A673 (cell line): Measurements from ENCODE around the gene FNDC3B. TPM values are rescaled to one million over a fixed set of nuclear protein-coding genes. Genes with fewer than 3 reads are reported as not detected.

Experiments used
- BruUV-seq: library from RNA; stranded (reverse); fragments of 400-500 nt; replicated peaks from 2 replicates; lab custom pipeline; 2021; lab: Mats Ljungman, UMichigan
- CTCF ChIA-PET: fragments of 300-600 bp; sonication (Branson Sonifier 250); formaldehyde crosslinking; loops from one replicate; lab custom pipeline; 2022; ENCODE audit warnings: antibody characterized with exemption; lab: Charles Lee
- POLR2A ChIA-PET: fragments of 300-600 bp; sonication (Branson Sonifier 250); formaldehyde crosslinking; loops from one replicate; lab custom pipeline; 2022; ENCODE audit warnings: antibody characterized with exemption; ENCODE audit not compliant: low non-redundant PET; lab: Charles Lee
- DNase-seq: peaks from one replicate; pipeline ENCODE4 v3.0.0-alpha.2; 2015; ENCODE audit warnings: low spot score
- H3K27ac ChIP-seq: fragments of 200-600 bp; sonication (generic); 2 replicates; pipeline ENCODE4 v1.5.1; 2016; ENCODE audit warnings: mixed run types, low read depth, mild to moderate bottlenecking, mixed read lengths, antibody characterized with exemption, low read length; ENCODE audit not compliant: poor library complexity, severe bottlenecking
- H3K27me3 ChIP-seq: fragments of 200-600 bp; sonication (generic); replicated peaks from 2 replicates; pipeline ENCODE4 v1.6.1; 2017; ENCODE audit warnings: mixed run types, low read depth, mild to moderate bottlenecking, mixed read lengths, antibody characterized with exemption, low read length; ENCODE audit not compliant: insufficient read depth, poor library complexity
- H3K36me3 ChIP-seq: fragments of 200-600 bp; sonication (generic); 2 replicates; pipeline ENCODE4 v1.6.1; 2016; ENCODE audit warnings: mixed run types, mild to moderate bottlenecking, mixed read lengths, antibody characterized with exemption, low read length; ENCODE audit not compliant: insufficient read depth, poor library complexity, severe bottlenecking
- H3K4me1 ChIP-seq: fragments of 200-600 bp; sonication (generic); 2 replicates; pipeline ENCODE4 v1.6.1; 2017; ENCODE audit warnings: mixed run types, mild to moderate bottlenecking, mixed read lengths, antibody characterized with exemption, low read length; ENCODE audit not compliant: insufficient read depth, poor library complexity, severe bottlenecking
- H3K4me3 ChIP-seq: fragments of 200-600 bp; sonication (generic); 2 replicates; pipeline ENCODE4 v1.5.1; 2016; ENCODE audit warnings: low read depth, mixed run types, mild to moderate bottlenecking, mixed read lengths, low read length; ENCODE audit not compliant: poor library complexity, severe bottlenecking
- H3K9me3 ChIP-seq: fragments of 200-600 bp; sonication (generic); 2 replicates; pipeline ENCODE4 v1.6.1; 2016; ENCODE audit warnings: mixed run types, low read depth, mild to moderate bottlenecking, mixed read lengths, antibody characterized with exemption, low read length; ENCODE audit not compliant: poor library complexity, severe bottlenecking
- EZH2 ChIP-seq: fragments of 200-600 bp; sonication (generic); IDR thresholded peaks from 2 replicates; pipeline ENCODE4 v1.6.1; 2017; ENCODE audit warnings: borderline replicate concordance, low read depth, mild to moderate bottlenecking, mixed read lengths, antibody characterized with exemption, low read length; ENCODE audit not compliant: poor library complexity, severe bottlenecking
- intact Hi-C: fragments of 100-400 bp; cut with micrococcal nuclease; formaldehyde crosslinking; loops from one replicate; pipeline ENCODE4 v1.10.0; 2022; ENCODE audit not compliant: unreplicated experiment
- total RNA-seq: library from RNA; stranded (reverse); gene quantifications from 2 replicates; pipeline ENCODE4 v1.2.3, GENCODE V29; 2021
- TF ChIP-seq, protein P1 (sequence below): fragments of 300-800, 200-600 bp; sonication (generic); conservative IDR thresholded peaks from 2 replicates; pipeline ENCODE4 v1.5.1; 2017; ENCODE audit warnings: low read depth, mild to moderate bottlenecking, antibody characterized with exemption, low read length, moderate library complexity, mixed read lengths

FNDC3B gene
- total RNA-seq, 1 experiment from 2014 or later, result 50.8 TPM

DNA sequence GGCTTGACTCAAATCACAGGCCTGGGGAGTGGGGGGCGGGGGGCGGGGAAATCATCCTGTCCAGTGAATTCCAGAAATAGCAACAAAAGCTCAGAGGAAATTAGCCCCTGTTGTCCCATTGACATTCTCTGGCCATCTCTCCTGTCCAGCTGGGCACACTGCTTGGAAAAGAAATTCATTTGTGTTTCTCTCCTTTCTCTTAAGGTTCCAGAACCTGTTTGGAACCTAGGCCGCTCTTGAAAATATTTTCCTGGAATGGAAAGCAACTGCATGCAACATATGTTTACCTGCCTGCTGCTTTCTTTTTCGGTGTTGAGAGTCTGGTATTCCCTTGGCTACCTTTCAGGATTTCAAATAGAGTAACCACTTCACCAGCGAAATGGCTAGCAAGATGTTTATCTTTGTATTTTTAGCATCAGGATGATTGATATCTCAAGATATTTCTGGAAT, 239.8 kb downstream of the FNDC3B start:
- POLR2A ChIA-PET, result no interaction called here
- BruUV-seq, result no TSS peak
- no peak for DNase-seq
- no peaks in the 10 kb centered on the region for H3K36me3 ChIP-seq
- no peaks in the 10 kb centered on the region for H3K9me3 ChIP-seq
- peaks cover 4% of the 10 kb centered on the region for H3K4me1 ChIP-seq
- H3K27ac ChIP-seq, result no peak overlapping the region
- H3K27me3 ChIP-seq, result no peaks in the 10 kb centered on the region
- TF ChIP-seq, protein P1, sequence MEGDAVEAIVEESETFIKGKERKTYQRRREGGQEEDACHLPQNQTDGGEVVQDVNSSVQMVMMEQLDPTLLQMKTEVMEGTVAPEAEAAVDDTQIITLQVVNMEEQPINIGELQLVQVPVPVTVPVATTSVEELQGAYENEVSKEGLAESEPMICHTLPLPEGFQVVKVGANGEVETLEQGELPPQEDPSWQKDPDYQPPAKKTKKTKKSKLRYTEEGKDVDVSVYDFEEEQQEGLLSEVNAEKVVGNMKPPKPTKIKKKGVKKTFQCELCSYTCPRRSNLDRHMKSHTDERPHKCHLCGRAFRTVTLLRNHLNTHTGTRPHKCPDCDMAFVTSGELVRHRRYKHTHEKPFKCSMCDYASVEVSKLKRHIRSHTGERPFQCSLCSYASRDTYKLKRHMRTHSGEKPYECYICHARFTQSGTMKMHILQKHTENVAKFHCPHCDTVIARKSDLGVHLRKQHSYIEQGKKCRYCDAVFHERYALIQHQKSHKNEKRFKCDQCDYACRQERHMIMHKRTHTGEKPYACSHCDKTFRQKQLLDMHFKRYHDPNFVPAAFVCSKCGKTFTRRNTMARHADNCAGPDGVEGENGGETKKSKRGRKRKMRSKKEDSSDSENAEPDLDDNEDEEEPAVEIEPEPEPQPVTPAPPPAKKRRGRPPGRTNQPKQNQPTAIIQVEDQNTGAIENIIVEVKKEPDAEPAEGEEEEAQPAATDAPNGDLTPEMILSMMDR, result no peak
- no peak for TF ChIP-seq EZH2
- intact Hi-C loops, result no loop called here
- CTCF ChIA-PET, result no interaction called here
- no peak overlapping the region for H3K4me3 ChIP-seq

DNA sequence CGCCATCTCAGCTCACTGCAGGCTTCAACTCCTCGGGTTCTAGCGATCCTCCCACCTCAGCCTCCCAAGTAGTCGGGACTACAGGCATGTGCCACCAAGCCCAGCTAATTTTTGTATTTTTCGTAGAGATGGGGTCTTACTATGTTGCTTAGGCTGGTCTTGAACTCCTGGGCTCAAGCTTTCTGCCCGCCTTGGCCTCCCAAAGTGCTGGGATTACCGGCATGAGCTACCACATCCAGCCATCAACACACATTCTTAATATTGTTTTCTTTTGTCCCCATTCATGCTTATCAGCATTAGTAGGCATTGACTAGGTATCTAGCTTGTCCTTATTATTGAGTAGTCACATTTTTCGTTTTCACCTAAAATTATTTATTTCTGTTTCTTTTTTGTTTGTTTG, 240.6 kb downstream of the FNDC3B start:
- no TSS peak for BruUV-seq

DNA sequence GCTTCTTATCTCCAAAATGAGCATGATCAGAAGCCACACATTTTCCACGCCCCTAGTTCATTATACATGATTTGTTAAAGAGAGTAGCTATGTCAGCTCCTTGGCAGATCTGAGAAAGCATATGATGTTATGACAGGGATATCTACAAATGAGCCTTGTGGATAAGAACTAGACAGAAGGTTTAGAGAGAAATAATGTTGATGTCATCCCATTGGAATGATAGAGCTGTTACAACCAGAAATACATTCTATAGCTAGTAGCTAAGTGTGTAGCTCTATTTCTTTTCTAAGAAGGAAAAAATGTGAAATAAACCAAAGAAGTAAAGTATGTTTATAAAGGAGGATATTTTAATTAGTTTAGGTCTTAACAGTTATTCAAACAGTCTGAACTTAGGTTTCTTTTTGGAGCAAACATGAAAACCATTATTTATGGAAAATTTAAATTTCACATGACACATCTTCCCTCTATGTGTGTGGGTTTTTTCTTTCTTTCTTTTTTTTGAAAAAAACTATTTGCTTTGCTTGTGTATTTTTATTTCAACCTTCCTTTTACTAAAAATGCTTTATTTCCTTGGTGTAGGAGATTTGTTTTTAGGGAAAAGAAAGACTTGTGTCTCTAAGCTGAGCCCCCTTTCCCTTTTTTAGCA, 241.2 kb downstream of the FNDC3B start:
- intact Hi-C loops, result no loop called here
- CTCF ChIA-PET, result no interaction called here
- no TSS peak for BruUV-seq
- TF ChIP-seq, protein P1, result no peak
- no peak for TF ChIP-seq EZH2
- no peaks in the 10 kb centered on the region for H3K9me3 ChIP-seq
- no peaks in the 10 kb centered on the region for H3K27me3 ChIP-seq
- H3K4me1 ChIP-seq, result peaks cover 4% of the 10 kb centered on the region
- H3K4me3 ChIP-seq, result no peak overlapping the region
- H3K36me3 ChIP-seq, result no peaks in the 10 kb centered on the region
- POLR2A ChIA-PET, result no interaction called here
- H3K27ac ChIP-seq, result no peak overlapping the region
- peak; percentile 36 for DNase-seq

More for the DNA sequence above, 240.6 kb downstream of the FNDC3B start:
- Histone ChIP-seq H3K27ac (no peak overlapping the region), H3K27me3 (no peaks in the 10 kb centered on the region), H3K36me3 (no peaks in the 10 kb centered on the region), H3K4me1 (peaks cover 4% of the 10 kb centered on the region), H3K4me3 (no peak overlapping the region), H3K9me3 (no peaks in the 10 kb centered on the region)
- no peak for TF ChIP-seq EZH2
- POLR2A ChIA-PET, result no interaction called here
- intact Hi-C loops, result no loop called here
- CTCF ChIA-PET, result no interaction called here
- DNase-seq, result no peak
